Astrocyte (in vitro differentiated cells and primary cell): Measurements from ENCODE around the gene CD84. TPM values are rescaled to one million over a fixed set of nuclear protein-coding genes. Genes with fewer than 3 reads are reported as not detected.

Experiments used
- DNase-seq: peaks from one replicate; pipeline ENCODE4 v3.0.0-alpha.2; 2010; ENCODE audit warnings: low read depth
- FAIRE-seq: peaks from 2 replicates; lab custom pipeline; 2011; peaks lifted over from hg19 to GRCh38; lab: Jason Lieb, UNC
- H2AFZ ChIP-seq: 2 replicates; pipeline ENCODE4 v1.6.0; 2012; ENCODE audit warnings: low read depth, low read length, inconsistent platforms
- H3K27ac ChIP-seq: 2 replicates; pipeline ENCODE4 v1.5.1; 2011; ENCODE audit warnings: low read depth, low read length, inconsistent platforms
- H3K27me3 ChIP-seq: 2 replicates; pipeline ENCODE4 v1.6.0; 2011; ENCODE audit warnings: low read length, inconsistent platforms; ENCODE audit not compliant: insufficient read depth
- H3K36me3 ChIP-seq: 2 replicates; pipeline ENCODE4 v1.5.1; 2011; ENCODE audit warnings: low read length, inconsistent platforms; ENCODE audit not compliant: insufficient read depth
- H3K4me1 ChIP-seq: 2 replicates; pipeline ENCODE4 v1.5.1; 2011; ENCODE audit warnings: low read length, inconsistent platforms; ENCODE audit not compliant: insufficient read depth
- H3K4me2 ChIP-seq: 2 replicates; pipeline ENCODE4 v1.6.0; 2012; ENCODE audit warnings: low read length, inconsistent platforms
- H3K4me3 ChIP-seq: 2 replicates; pipeline ENCODE4 v1.5.1; 2011; ENCODE audit warnings: low read depth, mild to moderate bottlenecking, low read length, inconsistent platforms; ENCODE audit not compliant: insufficient read depth
- H3K79me2 ChIP-seq: 2 replicates; pipeline ENCODE4 v1.6.0; 2012; ENCODE audit warnings: mild to moderate bottlenecking, low read length, inconsistent platforms; ENCODE audit not compliant: insufficient read depth
- H3K9ac ChIP-seq: 2 replicates; pipeline ENCODE4 v1.6.0; 2012; ENCODE audit warnings: mild to moderate bottlenecking, low read length, inconsistent platforms
- H3K9me3 ChIP-seq: 2 replicates; pipeline ENCODE4 v1.5.1; 2012; ENCODE audit warnings: low read depth, mild to moderate bottlenecking, low read length, inconsistent platforms; ENCODE audit not compliant: insufficient read depth
- H4K20me1 ChIP-seq: 2 replicates; pipeline ENCODE4 v1.6.0; 2012; ENCODE audit warnings: low read length, inconsistent platforms; ENCODE audit not compliant: insufficient read depth
- H3K27ac Mint-ChIP-seq: one replicate; pipeline ENCODE4 v1.8.0; 2021; ENCODE audit warnings: mild to moderate bottlenecking, mixed read lengths; ENCODE audit not compliant: unreplicated experiment
- H3K27me3 Mint-ChIP-seq: one replicate; pipeline ENCODE4 v1.8.0; 2021; ENCODE audit warnings: low read depth, mixed read lengths; ENCODE audit not compliant: unreplicated experiment
- H3K36me3 Mint-ChIP-seq: one replicate; pipeline ENCODE4 v1.8.0; 2021; ENCODE audit warnings: low read depth, mixed read lengths; ENCODE audit not compliant: unreplicated experiment
- H3K4me1 Mint-ChIP-seq: one replicate; pipeline ENCODE4 v1.8.0; 2021; ENCODE audit warnings: low read depth, mixed read lengths; ENCODE audit not compliant: unreplicated experiment
- H3K4me3 Mint-ChIP-seq: one replicate; pipeline ENCODE4 v1.8.0; 2021; ENCODE audit warnings: mild to moderate bottlenecking, moderate library complexity, mixed read lengths; ENCODE audit not compliant: unreplicated experiment
- H3K9me3 Mint-ChIP-seq: one replicate; pipeline ENCODE4 v1.8.0; 2021; ENCODE audit warnings: mild to moderate bottlenecking, mixed read lengths; ENCODE audit not compliant: unreplicated experiment
- EZH2 ChIP-seq: IDR thresholded peaks from 2 replicates; pipeline ENCODE4 v1.6.1; 2012; ENCODE audit warnings: mild to moderate bottlenecking, low read length, inconsistent platforms; ENCODE audit not compliant: insufficient read depth
- total RNA-seq: library from RNA; stranded (reverse); gene quantifications from 2 replicates; pipeline ENCODE4 v1.2.1, GENCODE V29; 2021
- TF ChIP-seq, protein P1 (sequence below): IDR thresholded peaks from 2 replicates; pipeline ENCODE4 v1.5.1; 2011; ENCODE audit warnings: low read depth, mild to moderate bottlenecking, inconsistent platforms, low read length, moderate library complexity; ENCODE audit not compliant: insufficient read depth

Gene CD84
- total RNA-seq, 1 donor from 2014 or later, result not detected

GRCh38 chr1:160608941-160609340, 29.6 kb upstream of the CD84 start:
- Histone ChIP-seq H3K27ac (no peak overlapping the region), H3K9ac (no peak overlapping the region), H3K9me3 (no peaks in the 10 kb centered on the region), H2AFZ (no peak overlapping the region), H3K4me3 (no peak overlapping the region), H3K4me1 (no peaks in the 10 kb centered on the region), H3K27me3 (peaks cover 24% of the 10 kb centered on the region), H4K20me1 (no peaks in the 10 kb centered on the region), H3K79me2 (no peaks in the 10 kb centered on the region), H3K36me3 (no peaks in the 10 kb centered on the region), H3K4me2 (no peak overlapping the region)
- peaks cover 21% of the 10 kb centered on the region for H3K27me3 Mint-ChIP-seq
- H3K9me3 Mint-ChIP-seq, result no peaks in the 10 kb centered on the region
- no peak overlapping the region for H3K4me3 Mint-ChIP-seq
- TF ChIP-seq EZH2, result no peak
- TF ChIP-seq, protein P1, sequence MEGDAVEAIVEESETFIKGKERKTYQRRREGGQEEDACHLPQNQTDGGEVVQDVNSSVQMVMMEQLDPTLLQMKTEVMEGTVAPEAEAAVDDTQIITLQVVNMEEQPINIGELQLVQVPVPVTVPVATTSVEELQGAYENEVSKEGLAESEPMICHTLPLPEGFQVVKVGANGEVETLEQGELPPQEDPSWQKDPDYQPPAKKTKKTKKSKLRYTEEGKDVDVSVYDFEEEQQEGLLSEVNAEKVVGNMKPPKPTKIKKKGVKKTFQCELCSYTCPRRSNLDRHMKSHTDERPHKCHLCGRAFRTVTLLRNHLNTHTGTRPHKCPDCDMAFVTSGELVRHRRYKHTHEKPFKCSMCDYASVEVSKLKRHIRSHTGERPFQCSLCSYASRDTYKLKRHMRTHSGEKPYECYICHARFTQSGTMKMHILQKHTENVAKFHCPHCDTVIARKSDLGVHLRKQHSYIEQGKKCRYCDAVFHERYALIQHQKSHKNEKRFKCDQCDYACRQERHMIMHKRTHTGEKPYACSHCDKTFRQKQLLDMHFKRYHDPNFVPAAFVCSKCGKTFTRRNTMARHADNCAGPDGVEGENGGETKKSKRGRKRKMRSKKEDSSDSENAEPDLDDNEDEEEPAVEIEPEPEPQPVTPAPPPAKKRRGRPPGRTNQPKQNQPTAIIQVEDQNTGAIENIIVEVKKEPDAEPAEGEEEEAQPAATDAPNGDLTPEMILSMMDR, result no peak
- no peaks in the 10 kb centered on the region for H3K36me3 Mint-ChIP-seq
- H3K4me1 Mint-ChIP-seq, result peaks cover 9% of the 10 kb centered on the region
- DNase-seq (no peak), FAIRE-seq (no peak)
- H3K27ac Mint-ChIP-seq, result no peak overlapping the region

- Mint-ChIP-seq H3K4me1 (peaks cover 9% of the 10 kb centered on the region), H3K27me3 (peaks cover 20% of the 10 kb centered on the region), H3K36me3 (no peaks in the 10 kb centered on the region), H3K9me3 (no peaks in the 10 kb centered on the region), H3K4me3 (no peak overlapping the region), H3K27ac (no peak overlapping the region)
- FAIRE-seq (no peak), DNase-seq (no peak)
- H3K27me3 ChIP-seq, result peaks cover 24% of the 10 kb centered on the region
- H3K4me2 ChIP-seq, result no peak overlapping the region
- no peaks in the 10 kb centered on the region for H3K79me2 ChIP-seq
- no peak overlapping the region for H3K4me3 ChIP-seq
- H4K20me1 ChIP-seq, result no peaks in the 10 kb centered on the region
- no peak overlapping the region for H2AFZ ChIP-seq
- no peak overlapping the region for H3K9ac ChIP-seq
- no peaks in the 10 kb centered on the region for H3K4me1 ChIP-seq
- no peaks in the 10 kb centered on the region for H3K36me3 ChIP-seq
- no peaks in the 10 kb centered on the region for H3K9me3 ChIP-seq
- no peak overlapping the region for H3K27ac ChIP-seq
- TF ChIP-seq, protein P1, result no peak
- no peak for TF ChIP-seq EZH2
Observed at GRCh38 chr1:160608514-160608913, 29.2 kb upstream of the CD84 start.

DNA sequence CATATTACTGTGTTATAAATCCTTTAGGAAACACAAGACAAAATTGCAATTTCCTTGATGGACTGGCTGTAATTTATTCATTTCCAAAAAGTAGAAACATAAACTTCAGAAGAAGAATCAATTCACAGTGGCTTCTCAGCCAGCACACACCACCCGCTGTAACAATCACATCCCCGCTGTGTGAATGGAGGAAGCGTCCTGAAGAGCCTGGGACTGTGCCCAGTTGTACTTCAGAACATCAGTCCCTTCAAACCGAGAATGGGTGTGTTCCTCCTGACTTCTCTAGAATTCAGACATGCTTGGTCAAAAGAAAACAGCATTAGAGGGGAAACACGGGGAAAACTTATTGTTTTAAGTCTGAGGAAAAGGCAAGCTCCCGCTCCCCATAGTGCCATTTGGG, 28.8 kb upstream of the CD84 start:
- Mint-ChIP-seq H3K27me3 (peaks cover 18% of the 10 kb centered on the region), H3K4me3 (no peak overlapping the region), H3K36me3 (no peaks in the 10 kb centered on the region), H3K9me3 (no peaks in the 10 kb centered on the region), H3K27ac (no peak overlapping the region), H3K4me1 (peaks cover 9% of the 10 kb centered on the region)
- Histone ChIP-seq H3K4me2 (no peak overlapping the region), H3K27me3 (peaks cover 24% of the 10 kb centered on the region), H3K79me2 (no peaks in the 10 kb centered on the region), H4K20me1 (no peaks in the 10 kb centered on the region), H3K4me3 (no peak overlapping the region), H3K9ac (no peak overlapping the region), H2AFZ (no peak overlapping the region), H3K36me3 (no peaks in the 10 kb centered on the region), H3K4me1 (no peaks in the 10 kb centered on the region), H3K27ac (no peak overlapping the region), H3K9me3 (no peaks in the 10 kb centered on the region)
- FAIRE-seq (no peak), DNase-seq (no peak)
- TF ChIP-seq, protein P1, result no peak
- TF ChIP-seq EZH2, result no peak
